NT2/D1 (cell line): ENCODE measurements around the gene LILRB5.
"Not testable (repeated sequence)": the region's sequence is repeated elsewhere in the genome, so short reads cannot be mapped to it uniquely, and the experiment has no call there.

Experiments
- DNase-seq: peaks from one replicate; pipeline ENCODE4 v3.0.0-alpha.2; 2011; ENCODE audit warnings: low read depth, low spot score
- H3K27me3 ChIP-seq: 2 replicates; pipeline ENCODE4 v1.6.0; 2011; ENCODE audit warnings: mild to moderate bottlenecking; ENCODE audit not compliant: insufficient read length, insufficient read depth
- H3K36me3 ChIP-seq: 2 replicates; pipeline ENCODE4 v1.6.1; 2011; ENCODE audit warnings: mild to moderate bottlenecking, low read length, mixed read lengths; ENCODE audit not compliant: insufficient read depth, insufficient read length
- H3K4me1 ChIP-seq: 2 replicates; pipeline ENCODE4 v1.5.1; 2011; ENCODE audit not compliant: insufficient read depth, insufficient read length
- H3K4me3 ChIP-seq: 2 replicates; pipeline ENCODE4 v1.5.1; 2011; ENCODE audit warnings: low read depth; ENCODE audit not compliant: insufficient read length
- H3K9ac ChIP-seq: 2 replicates; pipeline ENCODE4 v1.6.0; 2011; ENCODE audit warnings: low read depth; ENCODE audit not compliant: insufficient read length
- H3K9me3 ChIP-seq: 2 replicates; pipeline ENCODE4 v1.5.1; 2011; ENCODE audit warnings: mild to moderate bottlenecking, low read length; ENCODE audit not compliant: insufficient read depth
- SUZ12 ChIP-seq: IDR thresholded peaks from 2 replicates; pipeline ENCODE4 v1.6.1; 2011; ENCODE audit not compliant: insufficient read length, insufficient read depth; ENCODE audit errors: extremely low read depth
- YY1 ChIP-seq: IDR thresholded peaks from 2 replicates; pipeline ENCODE4 v1.6.1; 2011; ENCODE audit not compliant: insufficient read length, insufficient read depth
- ZNF274 ChIP-seq: IDR thresholded peaks from 2 replicates; pipeline ENCODE4 v1.6.1; 2011; ENCODE audit warnings: mild to moderate bottlenecking, low read depth, low read length

The LILRB5 gene

GRCh38 chr19:54254195-54254906 is 2.7 kb downstream of the LILRB5 start:
- Histone ChIP-seq H3K9me3 (no peaks in the 10 kb centered on the region), H3K36me3 (no peaks in the 10 kb centered on the region), H3K27me3 (peaks cover 27% of the 10 kb centered on the region), H3K4me1 (peaks cover 10% of the 10 kb centered on the region), H3K9ac (no peak overlapping the region), H3K4me3 (no peak overlapping the region)
- no peak for DNase-seq
- TF ChIP-seq YY1 (no peak), ZNF274 (no peak), SUZ12 (no peak)

GRCh38 chr19:54253331-54254194 is 3.5 kb downstream of the LILRB5 start:
- no peak overlapping the region for H3K9ac ChIP-seq
- peaks cover 27% of the 10 kb centered on the region for H3K27me3 ChIP-seq

DNA sequence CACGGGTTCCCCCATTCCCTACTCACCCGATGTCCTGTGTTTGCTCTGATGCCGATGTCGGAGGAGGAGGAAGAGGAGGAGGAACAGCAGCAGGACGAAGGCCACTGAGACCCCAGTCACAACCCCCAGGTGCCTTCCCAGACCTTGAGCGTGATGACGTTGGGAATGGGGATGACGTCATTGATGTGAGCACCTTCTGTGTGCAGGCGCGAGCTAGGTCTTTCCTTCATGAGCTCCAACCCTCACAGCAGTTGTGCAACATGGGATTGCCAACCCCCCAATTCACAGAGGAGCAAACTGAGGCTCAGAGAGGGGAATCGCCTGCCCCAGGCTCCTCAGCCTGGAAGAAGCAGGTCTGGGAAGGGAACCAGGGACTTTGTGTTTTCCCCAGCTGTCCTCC is 4.2 kb downstream of the LILRB5 start:
- no peak for TF ChIP-seq YY1
- TF ChIP-seq ZNF274, result no peak
- Histone ChIP-seq H3K9ac (no peak overlapping the region), H3K4me1 (peaks cover 10% of the 10 kb centered on the region), H3K27me3 (peaks cover 27% of the 10 kb centered on the region), H3K9me3 (no peaks in the 10 kb centered on the region), H3K36me3 (no peaks in the 10 kb centered on the region), H3K4me3 (no peak overlapping the region)
- no peak for DNase-seq

More at GRCh38 chr19:54253331-54254194, 3.5 kb downstream of the LILRB5 start:
- no peak for TF ChIP-seq YY1
- no peak for TF ChIP-seq SUZ12
- TF ChIP-seq ZNF274, result no peak
- Histone ChIP-seq H3K9me3 (no peaks in the 10 kb centered on the region), H3K4me3 (no peak overlapping the region), H3K4me1 (peaks cover 10% of the 10 kb centered on the region), H3K36me3 (no peaks in the 10 kb centered on the region)
- DNase-seq, result no peak

DNA sequence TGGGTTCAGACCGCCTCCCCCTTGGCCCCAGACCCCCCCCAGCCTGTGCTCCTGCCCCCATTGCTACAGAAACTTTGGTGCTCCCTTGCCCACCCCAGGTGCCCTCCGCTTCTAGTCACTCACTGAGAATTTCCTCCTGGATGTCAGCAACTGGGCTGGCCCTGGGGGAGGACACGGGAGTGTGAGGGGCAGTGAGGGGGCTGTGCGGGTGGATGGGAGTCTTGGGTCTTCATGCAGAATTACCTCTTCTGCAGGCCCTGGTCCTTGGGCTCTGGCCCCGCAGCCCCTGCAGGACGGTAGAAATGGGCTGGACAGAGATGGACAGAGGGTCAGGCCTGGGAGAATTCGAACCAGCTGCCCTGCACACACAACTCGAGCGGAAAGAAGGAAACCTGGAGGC is 4.8 kb downstream of the LILRB5 start:
- Histone ChIP-seq H3K4me3 (no peak overlapping the region), H3K9ac (no peak overlapping the region), H3K27me3 (peaks cover 22% of the 10 kb centered on the region), H3K9me3 (no peaks in the 10 kb centered on the region), H3K4me1 (peaks cover 8% of the 10 kb centered on the region), H3K36me3 (no peaks in the 10 kb centered on the region)
- no peak for DNase-seq
- TF ChIP-seq YY1 (no peak), ZNF274 (no peak), SUZ12 (no peak)

- DNase-seq, result no peak
- Histone ChIP-seq H3K27me3 (peaks cover 6% of the 10 kb centered on the region), H3K36me3 (no peaks in the 10 kb centered on the region), H3K4me1 (no peaks in the 10 kb centered on the region), H3K4me3 (no peak overlapping the region), H3K9me3 (no peaks in the 10 kb centered on the region), H3K9ac (no peak overlapping the region)
- TF ChIP-seq ZNF274 (no peak), SUZ12 (no peak), YY1 (no peak)
Observed at GRCh38 chr19:54248016-54248601, 9.0 kb downstream of the LILRB5 start.

GRCh38 chr19:54247106-54247930 is 9.8 kb downstream of the LILRB5 start:
- TF ChIP-seq ZNF274 (no peak), YY1 (no peak), SUZ12 (no peak)
- H3K9ac ChIP-seq, result no peak overlapping the region
- no peaks in the 10 kb centered on the region for H3K27me3 ChIP-seq
- no peaks in the 10 kb centered on the region for H3K4me1 ChIP-seq
- H3K4me3 ChIP-seq, result no peak overlapping the region
- H3K36me3 ChIP-seq, result no peaks in the 10 kb centered on the region
- no peak for DNase-seq
- H3K9me3 ChIP-seq, result no peaks in the 10 kb centered on the region

DNA sequence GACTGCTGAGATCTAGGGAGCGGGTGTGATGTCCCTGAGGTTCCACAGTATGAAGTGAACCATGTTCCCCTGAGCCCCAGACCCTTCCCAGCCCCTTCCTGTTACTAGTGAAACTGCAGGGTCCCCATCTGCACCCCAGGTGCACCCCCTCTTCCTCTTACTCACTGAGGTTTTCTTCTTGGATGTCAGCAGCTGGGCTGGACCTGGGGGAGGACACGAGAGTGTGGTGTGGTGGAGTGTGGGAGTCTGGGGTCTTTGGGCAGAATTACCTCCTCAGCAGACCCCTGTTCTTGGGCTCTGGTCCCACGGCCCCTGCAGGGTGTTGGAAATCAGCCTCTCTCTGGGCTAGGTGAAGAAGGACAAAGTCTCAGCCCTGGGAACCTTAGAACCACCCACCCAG is 11.1 kb downstream of the LILRB5 start:
- no peak overlapping the region for H3K9ac ChIP-seq
- H3K4me1 ChIP-seq, result no peaks in the 10 kb centered on the region
- H3K9me3 ChIP-seq, result no peaks in the 10 kb centered on the region
- H3K36me3 ChIP-seq, result no peaks in the 10 kb centered on the region
- TF ChIP-seq ZNF274 (no peak), SUZ12 (no peak), YY1 (no peak)
- DNase-seq, result no peak
- H3K4me3 ChIP-seq, result no peak overlapping the region
- H3K27me3 ChIP-seq, result no peaks in the 10 kb centered on the region

DNA sequence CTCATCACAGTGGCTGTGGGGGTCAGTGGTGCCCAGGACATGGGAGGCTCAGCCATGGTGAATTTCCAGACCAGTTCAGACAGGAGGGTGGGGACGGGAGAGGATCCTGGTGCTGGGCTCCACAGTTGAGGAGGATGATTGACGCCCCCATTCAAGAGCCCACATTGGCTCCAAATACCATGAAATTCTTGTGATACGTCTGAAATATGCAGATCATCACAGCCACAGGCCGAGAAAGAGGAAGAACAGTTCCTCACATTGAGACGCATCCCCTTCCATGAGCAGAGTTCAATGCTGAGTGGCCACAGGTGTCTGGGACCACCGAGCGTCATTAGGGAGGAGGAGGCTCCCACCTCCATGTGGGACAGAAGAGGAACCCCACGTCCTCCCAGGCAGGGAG is 13.3 kb downstream of the LILRB5 start:
- H3K36me3 ChIP-seq, H3K9ac ChIP-seq, H3K27me3 ChIP-seq, H3K4me3 ChIP-seq, H3K4me1 ChIP-seq, H3K9me3 ChIP-seq, DNase-seq: not testable (repeated sequence)

GRCh38 chr19:54242646-54243045 is 14.4 kb downstream of the LILRB5 start, which contains the start of gene LILRA6:
Gene LILRA6 (minus strand): TSS chr19:54242790.
- not testable (repeated sequence) for H3K27me3 ChIP-seq, H3K9me3 ChIP-seq, DNase-seq, H3K4me3 ChIP-seq, H3K36me3 ChIP-seq, H3K4me1 ChIP-seq, H3K9ac ChIP-seq
